SK-N-SH treated with all-trans-retinoic acid at 6 μM for 48 hours (cell line): ENCODE results near the gene TMED6.

ENCODE experiments used
- ATAC-seq: fragments of 200-7000 bp; cut with Tn5 transposase; 3 replicates; pipeline ENCODE4 v1.9.1; 2020; ENCODE audit warnings: mild to moderate bottlenecking, moderate library complexity
- ARNTL ChIP-seq: fragments of 450-650 bp; formaldehyde crosslinking; IDR thresholded peaks from 2 replicates; pipeline ENCODE4 v1.5.0; 2020; ENCODE audit warnings: low read depth, mild to moderate bottlenecking, moderate library complexity, borderline replicate concordance
- CSDC2 ChIP-seq: fragments of 250-450 bp; sonication (Bioruptor Pico); IDR thresholded peaks from 2 replicates; pipeline ENCODE4 v1.5.0; 2020; ENCODE audit warnings: mild to moderate bottlenecking, moderate library complexity
- ESRRG ChIP-seq: fragments of 250-450 bp; sonication (Bioruptor Pico); IDR thresholded peaks from 2 replicates; pipeline ENCODE4 v1.6.1; 2021; ENCODE audit warnings: mild to moderate bottlenecking
- GLIS3 ChIP-seq: fragments of 250-450 bp; sonication (Bioruptor Pico); IDR thresholded peaks from 2 replicates; pipeline ENCODE4 v1.5.0; 2020; ENCODE audit warnings: mild to moderate bottlenecking, moderate library complexity
- ISL1 ChIP-seq: fragments of 250-450 bp; sonication (Bioruptor Pico); IDR thresholded peaks from 2 replicates; pipeline ENCODE4 v2.1.2; 2022; ENCODE audit warnings: mild to moderate bottlenecking, moderate library complexity
- OSR1 ChIP-seq: fragments of 250-450 bp; sonication (Bioruptor Pico); IDR thresholded peaks from 2 replicates; pipeline ENCODE4 v1.8.0; 2022; ENCODE audit warnings: moderate library complexity, mild to moderate bottlenecking, inconsistent platforms
- PPARA ChIP-seq: fragments of 250-450 bp; sonication (Bioruptor Pico); IDR thresholded peaks from 2 replicates; pipeline ENCODE4 v1.5.0; 2020; ENCODE audit warnings: mild to moderate bottlenecking, borderline replicate concordance
- SNAI2 ChIP-seq: fragments of 250-450 bp; sonication (Bioruptor Pico); IDR thresholded peaks from 2 replicates; pipeline ENCODE4 v1.5.0; 2020; ENCODE audit warnings: mild to moderate bottlenecking, moderate library complexity
- TCF4 ChIP-seq: fragments of 250-450 bp; sonication (Bioruptor Pico); IDR thresholded peaks from 2 replicates; pipeline ENCODE4 v1.8.0; 2021; ENCODE audit warnings: mild to moderate bottlenecking, moderate library complexity, borderline replicate concordance
- ZC3H10 ChIP-seq: fragments of 250-450 bp; sonication (Bioruptor Pico); IDR thresholded peaks from 2 replicates; pipeline ENCODE4 v1.5.1; 2021; ENCODE audit warnings: mild to moderate bottlenecking, moderate library complexity
- ZFP3 ChIP-seq: fragments of 250-450 bp; sonication (Bioruptor Pico); IDR thresholded peaks from 2 replicates; pipeline ENCODE4 v1.5.0; 2020; ENCODE audit warnings: mild to moderate bottlenecking, moderate library complexity
- ZFP30 ChIP-seq: fragments of 450-650 bp; formaldehyde crosslinking; IDR thresholded peaks from 2 replicates; pipeline ENCODE4 v1.5.0; 2022; ENCODE audit warnings: mild to moderate bottlenecking, moderate library complexity
- ZNF565 ChIP-seq: fragments of 450-650 bp; formaldehyde crosslinking; conservative IDR thresholded peaks from 2 replicates; pipeline ENCODE4 v1.5.0; 2020; ENCODE audit warnings: low read depth, mild to moderate bottlenecking, moderate library complexity
- ZNF70 ChIP-seq: fragments of 450-650 bp; formaldehyde crosslinking; IDR thresholded peaks from 2 replicates; pipeline ENCODE4 v1.5.0; 2020; ENCODE audit warnings: mild to moderate bottlenecking, moderate library complexity
- ZNF8 ChIP-seq: fragments of 450-650 bp; formaldehyde crosslinking; IDR thresholded peaks from 2 replicates; pipeline ENCODE4 v1.5.0; 2020; ENCODE audit warnings: mild to moderate bottlenecking, moderate library complexity
- TF ChIP-seq, protein P1 (sequence below): fragments of 250-450 bp; sonication (Bioruptor Pico); IDR thresholded peaks from 2 replicates; pipeline ENCODE4 v1.8.0; 2020; ENCODE audit warnings: mild to moderate bottlenecking, moderate library complexity, borderline replicate concordance
- TF ChIP-seq, protein P2 (sequence below): fragments of 250-450 bp; sonication (Bioruptor Pico); IDR thresholded peaks from 2 replicates; pipeline ENCODE4 v1.8.0; 2021; ENCODE audit warnings: low read depth, mild to moderate bottlenecking, moderate library complexity, borderline replicate concordance
- TF ChIP-seq, protein P3 (sequence below): fragments of 250-450 bp; sonication (Bioruptor Pico); IDR thresholded peaks from 2 replicates; pipeline ENCODE4 v1.5.1; 2020; ENCODE audit warnings: low read depth, mild to moderate bottlenecking, moderate library complexity
- TF ChIP-seq, protein P4 (sequence below): fragments of 250-450 bp; sonication (Bioruptor Pico); IDR thresholded peaks from 2 replicates; pipeline ENCODE4 v1.5.1; 2021; ENCODE audit warnings: mild to moderate bottlenecking, moderate library complexity

TMED6 gene

DNA sequence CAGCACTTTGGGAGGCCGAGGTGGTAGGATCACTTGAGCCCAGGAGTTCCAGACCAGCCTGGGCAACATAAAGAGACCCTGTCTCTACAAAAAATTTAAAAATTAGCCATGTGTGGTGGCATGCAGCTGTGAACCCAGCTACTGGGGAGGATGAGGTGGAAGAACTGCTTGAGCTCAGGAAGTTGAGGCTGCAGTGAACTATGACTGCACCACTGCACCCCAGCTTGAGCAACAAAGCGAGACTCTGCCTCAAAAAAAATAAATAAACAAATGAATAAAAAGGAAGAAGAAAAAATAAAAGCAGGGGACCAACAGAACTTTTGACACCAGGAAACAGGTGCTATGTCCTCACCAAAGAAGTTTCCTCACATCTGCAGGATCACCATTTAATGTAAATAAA is 20.0 kb upstream of the TMED6 start:
- ATAC-seq: no peak
- TF ChIP-seq, protein P1, sequence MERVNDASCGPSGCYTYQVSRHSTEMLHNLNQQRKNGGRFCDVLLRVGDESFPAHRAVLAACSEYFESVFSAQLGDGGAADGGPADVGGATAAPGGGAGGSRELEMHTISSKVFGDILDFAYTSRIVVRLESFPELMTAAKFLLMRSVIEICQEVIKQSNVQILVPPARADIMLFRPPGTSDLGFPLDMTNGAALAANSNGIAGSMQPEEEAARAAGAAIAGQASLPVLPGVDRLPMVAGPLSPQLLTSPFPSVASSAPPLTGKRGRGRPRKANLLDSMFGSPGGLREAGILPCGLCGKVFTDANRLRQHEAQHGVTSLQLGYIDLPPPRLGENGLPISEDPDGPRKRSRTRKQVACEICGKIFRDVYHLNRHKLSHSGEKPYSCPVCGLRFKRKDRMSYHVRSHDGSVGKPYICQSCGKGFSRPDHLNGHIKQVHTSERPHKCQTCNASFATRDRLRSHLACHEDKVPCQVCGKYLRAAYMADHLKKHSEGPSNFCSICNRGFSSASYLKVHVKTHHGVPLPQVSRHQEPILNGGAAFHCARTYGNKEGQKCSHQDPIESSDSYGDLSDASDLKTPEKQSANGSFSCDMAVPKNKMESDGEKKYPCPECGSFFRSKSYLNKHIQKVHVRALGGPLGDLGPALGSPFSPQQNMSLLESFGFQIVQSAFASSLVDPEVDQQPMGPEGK (CRISPR knock-in tag): no peak
- TF ChIP-seq ZNF70 (CRISPR knock-in tag): no peak
- no peak for TF ChIP-seq PPARA
- no peak for TF ChIP-seq SNAI2 (CRISPR knock-in tag)
- no peak for TF ChIP-seq TCF4
- no peak for TF ChIP-seq ZFP30 (CRISPR knock-in tag)
- TF ChIP-seq ISL1 (CRISPR knock-in tag): no peak
- TF ChIP-seq ZNF565 (CRISPR knock-in tag): no peak
- TF ChIP-seq, all 23 proteins: peak for 0

DNA sequence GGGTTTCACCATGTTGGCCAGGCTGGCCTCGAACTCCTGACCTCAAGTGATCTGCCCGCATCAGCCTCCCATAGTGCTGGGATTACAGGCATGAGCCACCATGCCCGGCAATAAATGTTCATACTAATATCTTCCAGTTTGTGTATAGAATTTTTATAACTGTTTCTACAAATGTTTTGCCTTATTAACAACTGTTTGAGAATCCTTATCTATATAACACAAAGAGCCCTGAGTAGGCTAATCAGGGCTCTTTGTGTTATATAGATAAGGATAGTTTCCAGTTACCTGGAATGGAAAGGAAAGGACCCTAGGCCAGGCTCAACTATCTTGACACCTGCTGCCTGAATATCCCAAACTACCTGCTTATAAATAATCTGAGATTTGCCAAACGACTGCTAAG is 17.3 kb upstream of the TMED6 start:
- TF ChIP-seq ISL1 (CRISPR knock-in tag): no peak
- TF ChIP-seq ZFP30 (CRISPR knock-in tag): no peak
- no peak for TF ChIP-seq TCF4
- no peak for TF ChIP-seq ZFP3 (CRISPR knock-in tag)
- TF ChIP-seq, protein P2, sequence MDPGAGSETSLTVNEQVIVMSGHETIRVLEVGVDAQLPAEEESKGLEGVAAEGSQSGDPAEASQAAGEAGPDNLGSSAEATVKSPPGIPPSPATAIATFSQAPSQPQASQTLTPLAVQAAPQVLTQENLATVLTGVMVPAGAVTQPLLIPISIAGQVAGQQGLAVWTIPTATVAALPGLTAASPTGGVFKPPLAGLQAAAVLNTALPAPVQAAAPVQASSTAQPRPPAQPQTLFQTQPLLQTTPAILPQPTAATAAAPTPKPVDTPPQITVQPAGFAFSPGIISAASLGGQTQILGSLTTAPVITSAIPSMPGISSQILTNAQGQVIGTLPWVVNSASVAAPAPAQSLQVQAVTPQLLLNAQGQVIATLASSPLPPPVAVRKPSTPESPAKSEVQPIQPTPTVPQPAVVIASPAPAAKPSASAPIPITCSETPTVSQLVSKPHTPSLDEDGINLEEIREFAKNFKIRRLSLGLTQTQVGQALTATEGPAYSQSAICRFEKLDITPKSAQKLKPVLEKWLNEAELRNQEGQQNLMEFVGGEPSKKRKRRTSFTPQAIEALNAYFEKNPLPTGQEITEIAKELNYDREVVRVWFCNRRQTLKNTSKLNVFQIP (CRISPR knock-in tag): no peak
- no peak for TF ChIP-seq OSR1 (CRISPR knock-in tag)
- ATAC-seq: no peak

DNA sequence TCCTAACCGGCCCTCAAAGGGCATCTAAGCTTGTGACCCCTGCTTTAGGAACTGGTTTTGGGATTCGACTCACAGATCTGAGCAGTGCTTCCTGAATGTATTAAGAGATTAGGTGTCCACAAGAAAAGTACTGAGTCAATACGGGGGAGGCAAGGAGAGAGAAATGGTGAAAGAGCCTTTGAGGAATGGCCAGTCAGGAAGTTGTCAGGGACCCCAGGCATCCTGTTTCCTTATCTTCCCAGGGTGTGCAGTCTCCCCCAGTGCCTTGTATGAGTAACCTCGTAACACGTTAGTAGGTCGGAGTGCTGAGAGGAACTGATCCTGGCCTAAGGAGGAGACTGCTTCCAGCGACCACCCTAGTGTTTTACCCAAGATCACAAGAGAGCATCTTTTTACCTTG is 16.4 kb upstream of the TMED6 start:
- no peak for TF ChIP-seq PPARA
- TF ChIP-seq, protein P1 (CRISPR knock-in tag): no peak
- no peak for TF ChIP-seq CSDC2
- TF ChIP-seq GLIS3 (CRISPR knock-in tag): no peak
- no peak for TF ChIP-seq ZC3H10 (CRISPR knock-in tag)
- TF ChIP-seq, protein P3, sequence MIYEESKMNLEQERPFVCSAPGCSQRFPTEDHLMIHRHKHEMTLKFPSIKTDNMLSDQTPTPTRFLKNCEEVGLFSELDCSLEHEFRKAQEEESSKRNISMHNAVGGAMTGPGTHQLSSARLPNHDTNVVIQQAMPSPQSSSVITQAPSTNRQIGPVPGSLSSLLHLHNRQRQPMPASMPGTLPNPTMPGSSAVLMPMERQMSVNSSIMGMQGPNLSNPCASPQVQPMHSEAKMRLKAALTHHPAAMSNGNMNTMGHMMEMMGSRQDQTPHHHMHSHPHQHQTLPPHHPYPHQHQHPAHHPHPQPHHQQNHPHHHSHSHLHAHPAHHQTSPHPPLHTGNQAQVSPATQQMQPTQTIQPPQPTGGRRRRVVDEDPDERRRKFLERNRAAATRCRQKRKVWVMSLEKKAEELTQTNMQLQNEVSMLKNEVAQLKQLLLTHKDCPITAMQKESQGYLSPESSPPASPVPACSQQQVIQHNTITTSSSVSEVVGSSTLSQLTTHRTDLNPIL (CRISPR knock-in tag): no peak
- no peak for TF ChIP-seq SNAI2 (CRISPR knock-in tag)
- TF ChIP-seq ZNF8: no peak
- no peak for TF ChIP-seq TCF4
- TF ChIP-seq, protein P4, sequence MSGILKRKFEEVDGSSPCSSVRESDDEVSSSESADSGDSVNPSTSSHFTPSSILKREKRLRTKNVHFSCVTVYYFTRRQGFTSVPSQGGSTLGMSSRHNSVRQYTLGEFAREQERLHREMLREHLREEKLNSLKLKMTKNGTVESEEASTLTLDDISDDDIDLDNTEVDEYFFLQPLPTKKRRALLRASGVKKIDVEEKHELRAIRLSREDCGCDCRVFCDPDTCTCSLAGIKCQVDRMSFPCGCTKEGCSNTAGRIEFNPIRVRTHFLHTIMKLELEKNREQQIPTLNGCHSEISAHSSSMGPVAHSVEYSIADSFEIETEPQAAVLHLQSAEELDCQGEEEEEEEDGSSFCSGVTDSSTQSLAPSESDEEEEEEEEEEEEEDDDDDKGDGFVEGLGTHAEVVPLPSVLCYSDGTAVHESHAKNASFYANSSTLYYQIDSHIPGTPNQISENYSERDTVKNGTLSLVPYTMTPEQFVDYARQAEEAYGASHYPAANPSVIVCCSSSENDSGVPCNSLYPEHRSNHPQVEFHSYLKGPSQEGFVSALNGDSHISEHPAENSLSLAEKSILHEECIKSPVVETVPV (CRISPR knock-in tag): no peak
- no peak for TF ChIP-seq OSR1 (CRISPR knock-in tag)
- no peak for TF ChIP-seq ZFP30 (CRISPR knock-in tag)
- no peak for TF ChIP-seq ISL1 (CRISPR knock-in tag)
- no peak for TF ChIP-seq ZNF70 (CRISPR knock-in tag)
- TF ChIP-seq ARNTL: no peak
- ATAC-seq: no peak

DNA sequence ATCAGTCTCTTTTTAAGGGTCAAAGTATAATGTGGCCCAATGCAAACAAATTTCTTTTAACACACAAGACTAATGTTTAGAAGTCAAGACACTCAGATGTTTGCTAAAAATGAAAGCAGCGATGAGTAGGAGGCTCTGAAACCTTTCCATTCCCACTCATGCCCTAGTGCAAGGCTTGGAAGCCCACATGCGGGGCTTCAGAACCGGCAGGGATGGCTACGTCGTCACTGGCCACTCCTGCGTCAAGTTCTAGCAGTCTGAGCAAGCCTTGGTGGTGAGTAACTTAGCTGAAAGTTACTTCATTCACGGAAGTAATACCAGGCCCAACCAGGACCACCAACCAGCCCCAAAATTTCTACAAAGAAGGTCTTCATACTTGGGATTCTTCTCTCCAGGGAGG is 14.8 kb upstream of the TMED6 start:
- no peak for ATAC-seq
- TF ChIP-seq ISL1 (CRISPR knock-in tag) (no peak), ZNF70 (CRISPR knock-in tag) (no peak), PPARA (no peak), TCF4 (no peak), ESRRG (CRISPR knock-in tag) (no peak)
- TF ChIP-seq, protein P3 (CRISPR knock-in tag): no peak
